ENCODE measurements around the gene RAB3IP. TPM values are rescaled to one million over a fixed set of nuclear protein-coding genes. Genes with fewer than 3 reads are reported as not detected.

RAB3IP gene, protein sequence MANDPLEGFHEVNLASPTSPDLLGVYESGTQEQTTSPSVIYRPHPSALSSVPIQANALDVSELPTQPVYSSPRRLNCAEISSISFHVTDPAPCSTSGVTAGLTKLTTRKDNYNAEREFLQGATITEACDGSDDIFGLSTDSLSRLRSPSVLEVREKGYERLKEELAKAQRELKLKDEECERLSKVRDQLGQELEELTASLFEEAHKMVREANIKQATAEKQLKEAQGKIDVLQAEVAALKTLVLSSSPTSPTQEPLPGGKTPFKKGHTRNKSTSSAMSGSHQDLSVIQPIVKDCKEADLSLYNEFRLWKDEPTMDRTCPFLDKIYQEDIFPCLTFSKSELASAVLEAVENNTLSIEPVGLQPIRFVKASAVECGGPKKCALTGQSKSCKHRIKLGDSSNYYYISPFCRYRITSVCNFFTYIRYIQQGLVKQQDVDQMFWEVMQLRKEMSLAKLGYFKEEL
- 102 and 107 TPM in 2 replicates for total RNA-seq (2013; cell fraction: nucleolus; rRNA removed)
- total RNA-seq (2014; rRNA removed) (20.8 and 26.5 TPM in 2 replicates), total RNA-seq (2014; rRNA removed; fragmentation: Illumina TruSeq; extraction: Trizol) (32.4 and 32.8 TPM in 2 replicates), total RNA-seq (2021) (22.7 and 24.3 TPM in 2 replicates), polyA plus RNA-seq (2011; rRNA removed) (53.6 and 75.4 TPM in 2 replicates), polyA plus RNA-seq (2014; fragmentation: Illumina TruSeq; extraction: Trizol) (27.1 and 45.2 TPM in 2 replicates), polyA plus RNA-seq (2014; fragmentation: Nextera tagmentation; extraction: Ambion mirVana) (10 to 100 TPM; 22.4 to 30.9 TPM), polyA plus RNA-seq (2014; rRNA removed) (14.6 and 18.8 TPM in 2 replicates), polyA plus RNA-seq (2016; fragmentation: Nextera tagmentation; extraction: Ambion mirVana) (10 to 100 TPM; 30.3 to 32.6 TPM), polyA minus RNA-seq (2011; rRNA and poly(A)+ RNA removed) (41.8 and 67.7 TPM in 2 replicates), Bru-seq, nascent RNA (percentile 80 among the genes with signal in this experiment), BruChase-seq, experiment 1, labeled RNA remaining after a 6-hour chase (percentile 85 among the genes with signal in this experiment), BruChase-seq, experiment 2, labeled RNA remaining after a 2-hour chase (percentile 84 among the genes with signal in this experiment)
- polyA plus RNA-seq (2011; ENCODE audit: low read depth), result 11.7 TPM
- 14.3 and 17.3 TPM in 2 replicates for polyA plus RNA-seq (2011; cell fraction: cytosol; rRNA removed)
- 17.5 and 24.4 TPM in 2 replicates for polyA plus RNA-seq (2011; cell fraction: nucleus; rRNA removed)
- 10.0 and 12.0 TPM in 2 replicates for polyA plus RNA-seq (2012)
- polyA minus RNA-seq (2011; cell fraction: cytosol; rRNA and poly(A)+ RNA removed), result 9.8 and 14.2 TPM in 2 replicates
- 49.8 and 73.0 TPM in 2 replicates for polyA minus RNA-seq (2011; cell fraction: nucleus; rRNA and poly(A)+ RNA removed)
- long read RNA-seq, experiment 1, full-length matches to known transcripts, result 13 of 23 reads
- long read RNA-seq, experiment 1, partial matches to known transcripts, result 4 of 23 reads
- long read RNA-seq, experiment 1, other reads (novel, unspliced or antisense), result 6 of 23 reads
- long read RNA-seq, experiment 2, full-length matches to known transcripts, result 61 of 83 reads
- long read RNA-seq, experiment 2, partial matches to known transcripts, result 5 of 83 reads
- long read RNA-seq, experiment 2, other reads (novel, unspliced or antisense), result 17 of 83 reads

DNA sequence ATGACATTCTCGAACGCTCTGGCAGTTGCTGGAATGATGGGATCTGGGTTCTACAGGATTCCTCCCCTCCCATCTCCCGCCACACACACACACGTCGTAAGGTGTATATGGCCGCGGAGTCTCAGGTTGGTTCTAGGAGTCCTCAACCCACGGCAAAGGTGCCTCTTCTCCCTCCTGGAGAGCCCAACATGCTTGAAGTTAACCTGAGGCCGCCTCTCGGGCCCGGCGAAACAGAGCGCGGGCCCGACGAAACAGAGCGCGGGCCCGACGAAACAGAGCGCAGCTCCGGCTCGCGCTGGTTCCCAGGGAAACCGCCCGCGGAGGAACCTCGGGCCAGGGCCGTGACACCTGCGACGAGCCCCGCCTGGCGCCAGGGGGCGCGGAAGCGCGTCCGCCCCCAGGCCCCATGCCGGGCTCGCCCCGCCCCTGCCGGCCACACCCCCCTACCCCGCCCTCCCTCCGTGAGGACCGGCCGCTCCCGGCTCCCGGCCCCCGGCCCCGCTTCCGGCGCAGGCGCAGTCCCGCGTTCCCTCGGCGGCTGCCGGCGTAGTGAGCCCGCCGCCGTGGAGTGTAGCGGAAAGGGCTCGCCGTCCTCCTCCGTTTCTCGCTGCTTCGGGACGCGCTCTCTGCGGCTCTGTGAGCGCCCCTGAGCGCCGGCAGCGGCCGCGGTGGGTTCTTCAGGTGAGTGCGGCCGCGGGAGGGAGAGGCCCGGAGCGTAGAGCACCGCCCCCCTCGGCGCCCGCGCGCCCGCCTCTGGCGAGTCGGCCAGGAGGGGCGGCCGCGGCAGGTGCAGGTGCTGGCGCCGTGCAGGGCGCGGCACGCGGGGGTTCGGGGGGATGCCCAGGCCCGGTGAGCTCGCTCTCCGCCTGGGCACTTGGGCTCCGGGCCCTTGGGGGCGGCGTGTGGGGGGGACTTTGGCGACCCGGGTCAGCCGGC, at the start of gene RAB3IP:
TSS of gene RAB3IP (plus strand) at position 510 of the 936 bp plus-strand sequence. CDS start 16,549 bp downstream, outside the sequence.
- Histone ChIP-seq H3K4me3 (peak within 1 kb of the TSS; percentile 77), H3K9me3 (replicated peaks; ENCODE audit: control insufficient read depth, insufficient read depth, low read length) (no peaks in the 10 kb centered on the region), H3K4me2 (ENCODE audit: control insufficient read depth, insufficient read depth) (peak within 1 kb of the TSS; percentile 99), H4K20me1 (ENCODE audit: control insufficient read depth, insufficient read depth) (no peaks in the 10 kb centered on the region), H3K36me3 (ENCODE audit: control insufficient read depth in 2 of 2, insufficient read depth in 2 of 2, low read length in 1 of 2) (no peaks in the 10 kb centered on the region), H3K9ac (ENCODE audit: control insufficient read depth, insufficient read depth, low read length) (peak within 1 kb of the TSS; percentile 76), H3K27ac (ENCODE audit: control insufficient read depth, insufficient read depth) (peak within 1 kb of the TSS; percentile 74), H3K4me1 (ENCODE audit: control insufficient read depth, insufficient read depth, low read length) (peaks cover 3% of the 10 kb centered on the region; the same call in 1 of the 2 replicates), H2AFZ (ENCODE audit: control insufficient read depth, low read depth, low read length) (peak within 1 kb of the TSS; percentile 98), H3K27me3 (replicated peaks in 1 of 2; ENCODE audit: control insufficient read depth in 2 of 2, insufficient read depth in 2 of 2, low read length in 1 of 2) (no peaks in the 10 kb centered on the region), H3K79me2 (ENCODE audit: control insufficient read depth, insufficient read depth, low read length) (peaks cover 26% of the 10 kb centered on the region)
- in situ Hi-C loops (cut with MboI) (no loop called here), intact Hi-C loops (cut with micrococcal nuclease; ENCODE audit: unreplicated experiment) (loop anchor here (5.0 kb wide), 2 partner anchors 139 to 381 kb away; partner anchors contain the start of gene YEATS4)
- ChIA-PET POLR2A (interaction anchor here (1.0 to 1.3 kb wide), 3 partner anchors 9 to 378 kb away, joined by 3 to 4 read pairs (median 4); no protein-coding TSS in a partner anchor), CTCF (interaction anchor here (0.7 to 1.1 kb wide), 3 partner anchors 9 to 41 kb away, joined by 3 to 4 read pairs (median 3); no protein-coding TSS in a partner anchor), SMC1A (ENCODE audit: uncharacterized antibody, unreplicated experiment) (interaction anchor here (1.1 to 1.5 kb wide), 3 partner anchors 8 to 45 kb away, joined by 3 read pairs; no protein-coding TSS in a partner anchor), RAD21 (ENCODE audit: unreplicated experiment) (interaction anchor here (1.2 kb wide), 1 partner anchor 268 kb away, joined by 3 read pairs; no protein-coding TSS in a partner anchor)
- peak; percentile 88 for ATAC-seq
- WGBS (ENCODE audit: insufficient coverage, insufficient replicate concordance, low lambda C conversion rate, missing lambda C conversion rate), result 2% methylated on average over 93 of the region's 110 CpGs
- BruUV-seq (replicated peaks), result no TSS peak
- DNase-seq (ENCODE audit: low read depth, low spot score), result peak; percentile 51
- peak; percentile 83 for FAIRE-seq
- TF ChIP-seq SP1 (IDR thresholded peaks at IDR 0.05; ENCODE audit: low read depth, low read length), result peak; percentile 43
- peak; percentile 77; the same call in 1 of the 2 replicates for TF ChIP-seq TCF12 (IDR thresholded peaks at IDR 0.05; ENCODE audit: low read depth, low read length)
- peak; percentile 82 for TF ChIP-seq LARP7 (IDR thresholded peaks at IDR 0.05)
- TF ChIP-seq EGR1 (IDR thresholded peaks at IDR 0.05; ENCODE audit: borderline replicate concordance in 1 of 2, low read depth in 2 of 2, low read length in 2 of 2), result peak in 1 of 2 experiments; percentile 87; a peak in 2 of 3 replicates
- peak; percentile 4 to 91; a peak in 2 of 4 replicates for TF ChIP-seq BHLHE40 (IDR thresholded peaks at IDR 0.05; ENCODE audit: borderline replicate concordance in 1 of 2, low read depth in 2 of 2, low read length in 1 of 2)
- TF ChIP-seq, protein P1, sequence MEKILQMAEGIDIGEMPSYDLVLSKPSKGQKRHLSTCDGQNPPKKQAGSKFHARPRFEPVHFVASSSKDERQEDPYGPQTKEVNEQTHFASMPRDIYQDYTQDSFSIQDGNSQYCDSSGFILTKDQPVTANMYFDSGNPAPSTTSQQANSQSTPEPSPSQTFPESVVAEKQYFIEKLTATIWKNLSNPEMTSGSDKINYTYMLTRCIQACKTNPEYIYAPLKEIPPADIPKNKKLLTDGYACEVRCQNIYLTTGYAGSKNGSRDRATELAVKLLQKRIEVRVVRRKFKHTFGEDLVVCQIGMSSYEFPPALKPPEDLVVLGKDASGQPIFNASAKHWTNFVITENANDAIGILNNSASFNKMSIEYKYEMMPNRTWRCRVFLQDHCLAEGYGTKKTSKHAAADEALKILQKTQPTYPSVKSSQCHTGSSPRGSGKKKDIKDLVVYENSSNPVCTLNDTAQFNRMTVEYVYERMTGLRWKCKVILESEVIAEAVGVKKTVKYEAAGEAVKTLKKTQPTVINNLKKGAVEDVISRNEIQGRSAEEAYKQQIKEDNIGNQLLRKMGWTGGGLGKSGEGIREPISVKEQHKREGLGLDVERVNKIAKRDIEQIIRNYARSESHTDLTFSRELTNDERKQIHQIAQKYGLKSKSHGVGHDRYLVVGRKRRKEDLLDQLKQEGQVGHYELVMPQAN (conservative IDR thresholded peaks at IDR 0.05), result peak; percentile 73
- TF ChIP-seq YY1 (IDR thresholded peaks at IDR 0.05; ENCODE audit: low read depth, low read length), result peak; percentile 63
- TF ChIP-seq POLR2A (IDR thresholded peaks at IDR 0.05; ENCODE audit: low read depth, low read length), result peak; percentile 69
- TF ChIP-seq EED (IDR thresholded peaks at IDR 0.05; ENCODE audit: low read depth), result no peak
- TF ChIP-seq EP300 (IDR thresholded peaks at IDR 0.05; ENCODE audit: borderline replicate concordance in 1 of 2, control insufficient read depth in 1 of 2, low read depth in 2 of 2, low read length in 2 of 2), result peak in 1 of 2 experiments; percentile 1; a peak in 1 of 4 replicates
